PFSK-1 (cell line): Measurements from ENCODE around the gene ZNF439.

Experiments used
- POLR2AphosphoS5 ChIP-seq: IDR thresholded peaks from 2 replicates; pipeline ENCODE4 v1.6.1; 2012; ENCODE audit warnings: low read depth, mild to moderate bottlenecking, control low read depth, low read length, moderate library complexity
- SIN3A ChIP-seq: IDR thresholded peaks from 2 replicates; pipeline ENCODE4 v1.6.1; 2012; ENCODE audit warnings: mild to moderate bottlenecking, low read length, moderate library complexity, borderline replicate concordance; ENCODE audit not compliant: insufficient read depth
- TF ChIP-seq, protein P1 (sequence below), 2 experiments: IDR thresholded peaks; 2 replicates each; pipeline versions ENCODE4 v1.6.1 to v1.8.0; 2011 to 2012; ENCODE audit warnings: low read depth in 2 of 2, low read length in 2 of 2, control low read depth in 1 of 2, inconsistent platforms in 1 of 2, mild to moderate bottlenecking in 1 of 2, moderate library complexity in 1 of 2; ENCODE audit not compliant: insufficient read depth in 1 of 2

DNA sequence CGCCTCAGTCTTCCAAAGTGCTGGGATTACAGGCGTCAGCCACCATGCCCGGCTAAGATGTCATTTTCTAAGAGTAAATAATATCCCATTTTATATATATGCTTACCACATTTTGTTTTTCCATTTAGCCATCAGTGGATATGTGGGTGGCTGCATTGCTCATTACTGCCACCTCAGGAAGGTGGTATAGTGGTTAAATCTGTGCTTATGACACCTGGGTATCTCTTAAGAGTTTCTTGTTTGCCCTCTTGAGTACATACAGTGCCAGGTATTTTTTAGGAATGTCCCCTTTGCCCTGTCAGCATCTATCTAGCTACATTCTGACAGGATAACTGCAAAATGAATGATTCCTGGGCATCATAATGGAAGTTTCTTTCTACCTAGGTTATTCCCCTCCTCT, 53.7 kb downstream of the ZNF439 start:
- TF ChIP-seq, protein P1, sequence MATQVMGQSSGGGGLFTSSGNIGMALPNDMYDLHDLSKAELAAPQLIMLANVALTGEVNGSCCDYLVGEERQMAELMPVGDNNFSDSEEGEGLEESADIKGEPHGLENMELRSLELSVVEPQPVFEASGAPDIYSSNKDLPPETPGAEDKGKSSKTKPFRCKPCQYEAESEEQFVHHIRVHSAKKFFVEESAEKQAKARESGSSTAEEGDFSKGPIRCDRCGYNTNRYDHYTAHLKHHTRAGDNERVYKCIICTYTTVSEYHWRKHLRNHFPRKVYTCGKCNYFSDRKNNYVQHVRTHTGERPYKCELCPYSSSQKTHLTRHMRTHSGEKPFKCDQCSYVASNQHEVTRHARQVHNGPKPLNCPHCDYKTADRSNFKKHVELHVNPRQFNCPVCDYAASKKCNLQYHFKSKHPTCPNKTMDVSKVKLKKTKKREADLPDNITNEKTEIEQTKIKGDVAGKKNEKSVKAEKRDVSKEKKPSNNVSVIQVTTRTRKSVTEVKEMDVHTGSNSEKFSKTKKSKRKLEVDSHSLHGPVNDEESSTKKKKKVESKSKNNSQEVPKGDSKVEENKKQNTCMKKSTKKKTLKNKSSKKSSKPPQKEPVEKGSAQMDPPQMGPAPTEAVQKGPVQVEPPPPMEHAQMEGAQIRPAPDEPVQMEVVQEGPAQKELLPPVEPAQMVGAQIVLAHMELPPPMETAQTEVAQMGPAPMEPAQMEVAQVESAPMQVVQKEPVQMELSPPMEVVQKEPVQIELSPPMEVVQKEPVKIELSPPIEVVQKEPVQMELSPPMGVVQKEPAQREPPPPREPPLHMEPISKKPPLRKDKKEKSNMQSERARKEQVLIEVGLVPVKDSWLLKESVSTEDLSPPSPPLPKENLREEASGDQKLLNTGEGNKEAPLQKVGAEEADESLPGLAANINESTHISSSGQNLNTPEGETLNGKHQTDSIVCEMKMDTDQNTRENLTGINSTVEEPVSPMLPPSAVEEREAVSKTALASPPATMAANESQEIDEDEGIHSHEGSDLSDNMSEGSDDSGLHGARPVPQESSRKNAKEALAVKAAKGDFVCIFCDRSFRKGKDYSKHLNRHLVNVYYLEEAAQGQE (IDR thresholded peaks at IDR 0.05; ENCODE audit: insufficient read depth in 1 of 2, low read depth in 2 of 2, low read length in 2 of 2), result no peak
- TF ChIP-seq POLR2AphosphoS5 (no peak), SIN3A (no peak)
